ENCODE results near the gene HUWE1. TPM values are rescaled to one million over a fixed set of nuclear protein-coding genes. Genes with fewer than 3 reads are reported as not detected.
A peak's percentile ranks its signal among the peaks of the same experiment; 100 is the strongest.

Gene HUWE1
- total RNA-seq, 4 donors from 2014 or later: 84.4 to 139 (median 123) TPM

DNA sequence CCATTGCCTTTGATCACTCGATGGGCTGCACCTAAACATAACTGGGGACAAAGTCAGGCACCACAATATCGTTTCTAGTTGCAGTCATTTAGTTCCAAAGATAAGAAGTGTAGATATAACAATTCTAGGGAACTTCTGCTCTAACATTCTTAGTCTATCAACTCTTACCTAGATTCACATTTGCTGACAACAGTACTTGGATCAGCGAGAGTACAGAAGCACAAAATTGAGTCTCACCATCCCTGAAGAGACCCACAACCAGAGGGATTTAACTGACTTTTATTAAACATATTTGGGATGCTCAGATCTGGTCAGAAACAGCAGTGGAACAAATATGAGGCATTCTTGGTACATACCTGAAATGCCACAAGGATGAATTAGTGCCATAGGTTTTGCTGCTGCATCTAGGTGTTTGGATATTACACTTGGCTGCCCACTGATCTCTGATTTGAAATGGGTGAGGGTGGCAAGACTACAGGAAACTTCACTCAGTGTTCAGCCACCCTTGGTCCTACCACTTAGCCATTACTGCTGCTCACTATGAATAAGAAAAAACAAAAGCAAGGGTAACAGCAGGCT is 28.9 kb upstream of the HUWE1 start:
- Histone ChIP-seq H3K4me3 (no peak overlapping the region), H3K36me3 (no peaks in the 10 kb centered on the region), H3K4me1 (no peaks in the 10 kb centered on the region), H3K27ac (peak overlapping the region in 3 of 4 donors; percentile 22 to 49 (median 48)), H3K27me3 (no peaks in the 10 kb centered on the region), H3K9me3 (no peaks in the 10 kb centered on the region)
- no peak for DNase-seq
- no peak for TF ChIP-seq POLR2A (IDR thresholded peaks at IDR 0.05)
- TF ChIP-seq, protein P1, sequence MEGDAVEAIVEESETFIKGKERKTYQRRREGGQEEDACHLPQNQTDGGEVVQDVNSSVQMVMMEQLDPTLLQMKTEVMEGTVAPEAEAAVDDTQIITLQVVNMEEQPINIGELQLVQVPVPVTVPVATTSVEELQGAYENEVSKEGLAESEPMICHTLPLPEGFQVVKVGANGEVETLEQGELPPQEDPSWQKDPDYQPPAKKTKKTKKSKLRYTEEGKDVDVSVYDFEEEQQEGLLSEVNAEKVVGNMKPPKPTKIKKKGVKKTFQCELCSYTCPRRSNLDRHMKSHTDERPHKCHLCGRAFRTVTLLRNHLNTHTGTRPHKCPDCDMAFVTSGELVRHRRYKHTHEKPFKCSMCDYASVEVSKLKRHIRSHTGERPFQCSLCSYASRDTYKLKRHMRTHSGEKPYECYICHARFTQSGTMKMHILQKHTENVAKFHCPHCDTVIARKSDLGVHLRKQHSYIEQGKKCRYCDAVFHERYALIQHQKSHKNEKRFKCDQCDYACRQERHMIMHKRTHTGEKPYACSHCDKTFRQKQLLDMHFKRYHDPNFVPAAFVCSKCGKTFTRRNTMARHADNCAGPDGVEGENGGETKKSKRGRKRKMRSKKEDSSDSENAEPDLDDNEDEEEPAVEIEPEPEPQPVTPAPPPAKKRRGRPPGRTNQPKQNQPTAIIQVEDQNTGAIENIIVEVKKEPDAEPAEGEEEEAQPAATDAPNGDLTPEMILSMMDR (IDR thresholded peaks at IDR 0.05): no peak

DNA sequence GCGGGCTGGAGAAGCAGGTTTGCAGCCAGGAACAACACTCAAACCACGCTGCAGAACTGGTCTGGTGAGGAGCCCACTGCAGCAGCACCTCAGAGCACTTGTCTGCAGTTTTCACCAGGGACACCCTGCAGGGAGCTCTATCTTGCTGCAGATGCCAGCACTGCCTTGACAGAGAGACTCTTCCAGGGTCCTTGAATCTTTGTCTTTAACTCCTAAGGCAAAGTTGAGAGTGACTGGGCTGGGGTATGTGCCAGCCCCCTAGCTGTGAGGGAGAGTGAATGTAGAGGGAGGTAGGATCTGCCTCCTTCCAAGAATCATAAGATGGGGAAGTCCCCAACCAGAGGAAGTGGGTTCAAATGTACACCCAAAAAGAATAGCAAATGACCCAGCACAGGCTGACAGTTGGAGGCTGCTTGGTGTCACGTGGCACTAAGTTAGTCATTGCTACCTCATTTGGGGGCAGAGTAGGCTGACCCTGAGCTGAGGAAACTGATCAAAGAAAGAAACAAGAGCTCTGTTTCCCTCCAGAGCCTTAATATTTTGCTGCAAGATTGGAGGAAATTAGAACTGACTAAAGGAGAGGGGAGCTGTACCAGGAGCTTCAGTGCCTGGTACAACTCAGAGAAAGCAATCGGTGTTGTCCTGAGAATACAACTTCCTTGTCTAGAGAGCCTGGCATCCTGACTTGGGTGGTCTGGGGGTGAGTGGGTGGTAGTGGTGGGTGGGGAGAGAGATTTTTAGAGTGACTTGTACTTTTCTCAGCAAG is 28.2 kb upstream of the HUWE1 start:
- TF ChIP-seq POLR2A (IDR thresholded peaks at IDR 0.05): no peak
- TF ChIP-seq, protein P1 (IDR thresholded peaks at IDR 0.05): no peak

DNA sequence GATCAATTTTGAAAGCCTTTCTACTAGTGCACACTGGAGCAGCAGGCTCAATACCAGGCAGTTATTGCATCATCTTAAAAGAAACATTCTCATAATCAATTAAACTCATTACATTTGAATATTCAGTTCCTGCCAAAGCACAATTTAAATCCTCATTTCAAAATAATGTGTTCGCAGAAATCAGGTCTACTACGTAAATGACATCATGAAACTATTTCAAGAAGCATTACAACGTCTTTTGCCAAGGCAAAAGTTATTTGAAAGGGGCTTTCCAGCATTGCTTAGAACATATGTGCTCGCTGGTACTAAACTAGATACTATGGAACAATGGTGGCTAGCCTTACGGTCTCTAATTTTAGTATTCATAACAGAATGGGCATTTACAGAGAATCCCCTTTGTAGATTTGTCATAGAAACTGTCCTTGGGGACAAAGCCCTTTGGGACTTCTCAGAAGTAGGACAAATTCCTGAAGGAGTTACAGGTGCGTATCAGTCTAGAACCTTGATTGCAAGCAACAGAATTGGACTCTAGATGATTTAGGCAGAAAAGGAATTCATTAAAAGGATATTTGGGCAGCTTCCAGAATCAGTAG is 27.6 kb upstream of the HUWE1 start:
- Histone ChIP-seq H3K4me3 (no peak overlapping the region), H3K27me3 (no peaks in the 10 kb centered on the region), H3K27ac (peak overlapping the region in 3 of 4 donors; percentile 2 to 49 (median 22)), H3K9me3 (no peaks in the 10 kb centered on the region), H3K4me1 (no peaks in the 10 kb centered on the region), H3K36me3 (no peaks in the 10 kb centered on the region)
- DNase-seq: no peak
- TF ChIP-seq, protein P1 (IDR thresholded peaks at IDR 0.05): no peak
- TF ChIP-seq POLR2A (IDR thresholded peaks at IDR 0.05): no peak

More for the DNA sequence above, 28.2 kb upstream of the HUWE1 start:
- H3K36me3 ChIP-seq: no peaks in the 10 kb centered on the region
- H3K4me3 ChIP-seq: no peak overlapping the region
- DNase-seq: peak in 2 of 3 donors; percentile 38 to 61
- H3K27me3 ChIP-seq: no peaks in the 10 kb centered on the region
- H3K27ac ChIP-seq: peak overlapping the region in 3 of 4 donors; percentile 22 to 49 (median 48)
- no peaks in the 10 kb centered on the region for H3K4me1 ChIP-seq
- H3K9me3 ChIP-seq: no peaks in the 10 kb centered on the region

DNA sequence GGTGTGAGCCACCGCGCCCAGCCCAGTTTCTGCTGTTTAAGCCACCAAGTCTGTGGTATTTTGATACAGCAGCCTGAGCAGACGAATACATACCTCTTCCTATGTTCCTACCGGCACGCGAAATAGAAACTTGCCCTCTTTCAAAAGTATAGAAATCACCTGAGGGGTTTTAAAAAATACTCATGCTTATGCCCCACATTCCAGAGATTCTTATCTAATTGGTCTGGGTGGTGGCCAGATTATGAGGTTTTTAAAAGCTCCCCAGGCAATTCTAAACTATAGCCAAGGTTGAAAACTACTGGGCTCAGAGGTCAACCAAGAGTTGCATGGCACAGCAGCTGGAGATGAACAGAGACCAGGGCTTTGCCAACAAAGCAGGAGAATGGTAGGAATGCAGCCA is 24.9 kb upstream of the HUWE1 start:
- no peak for TF ChIP-seq POLR2A (IDR thresholded peaks at IDR 0.05)
- TF ChIP-seq, protein P1 (IDR thresholded peaks at IDR 0.05): no peak

DNA sequence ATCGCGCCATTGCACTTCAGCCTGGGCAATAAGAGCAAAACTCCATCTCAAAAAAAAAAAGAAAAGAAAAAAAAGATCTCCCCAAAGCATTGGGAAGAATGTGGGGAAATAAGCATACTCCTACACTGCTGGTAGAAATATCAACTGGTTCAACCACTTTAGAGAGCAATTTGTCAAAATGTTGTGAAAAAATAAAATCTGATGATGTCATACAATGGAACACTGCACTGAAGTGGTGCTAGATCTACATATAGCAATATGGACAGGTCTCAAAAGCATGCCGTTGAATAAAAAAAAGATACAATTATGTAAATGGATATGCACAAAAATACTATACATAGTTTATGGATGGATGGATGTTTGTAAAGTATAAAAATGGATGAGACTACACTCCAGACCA is 18.3 kb upstream of the HUWE1 start:
- TF ChIP-seq POLR2A (IDR thresholded peaks at IDR 0.05): no peak
- TF ChIP-seq, protein P1 (IDR thresholded peaks at IDR 0.05): no peak
- Histone ChIP-seq H3K4me3 (no peak overlapping the region), H3K9me3 (no peaks in the 10 kb centered on the region), H3K27me3 (no peaks in the 10 kb centered on the region), H3K36me3 (no peaks in the 10 kb centered on the region), H3K4me1 (no peaks in the 10 kb centered on the region), H3K27ac (no peak overlapping the region)
- DNase-seq: no peak

More for the DNA sequence above, 24.9 kb upstream of the HUWE1 start:
- DNase-seq: no peak
- no peak overlapping the region for H3K27ac ChIP-seq
- H3K27me3 ChIP-seq: no peaks in the 10 kb centered on the region
- no peak overlapping the region for H3K4me3 ChIP-seq
- H3K4me1 ChIP-seq: no peaks in the 10 kb centered on the region
- H3K9me3 ChIP-seq: no peaks in the 10 kb centered on the region
- no peaks in the 10 kb centered on the region for H3K36me3 ChIP-seq
